HepG2 (cell line): ENCODE results near the gene APOM. TPM values are rescaled to one million over a fixed set of nuclear protein-coding genes. Genes with fewer than 3 reads are reported as not detected.

ENCODE experiments used
- BORCS8-MEF2B ChIP-seq: sonication (generic); formaldehyde crosslinking; IDR thresholded peaks from 2 replicates; pipeline ENCODE4 v1.8.0; 2022; ENCODE audit warnings: mild to moderate bottlenecking, missing genetic modification reagents
- FOXM1 ChIP-seq: sonication (generic); formaldehyde crosslinking; IDR thresholded peaks from 2 replicates; pipeline ENCODE4 v1.5.0; 2020; ENCODE audit warnings: missing genetic modification reagents
- GABPB1 ChIP-seq: IDR thresholded peaks from 2 replicates; pipeline ENCODE4 v1.6.1; 2016; ENCODE audit warnings: mild to moderate bottlenecking, missing genetic modification reagents, moderate library complexity, missing compliant biosample characterization
- KDM5A ChIP-seq: fragments of 200-600 bp; sonication (generic); IDR thresholded peaks from 2 replicates; pipeline ENCODE4 v1.7.0; 2018; ENCODE audit warnings: antibody characterized with exemption, mild to moderate bottlenecking, low read length, borderline replicate concordance
- MED13 ChIP-seq: sonication (generic); formaldehyde crosslinking; IDR thresholded peaks from 2 replicates; pipeline ENCODE4 v1.5.0; 2020; ENCODE audit warnings: missing genetic modification reagents
- NONO ChIP-seq, 2 experiments: fragments of 450-650 bp in 1 of 2; sonication (generic) in 1 of 2; formaldehyde crosslinking in 1 of 2; IDR thresholded peaks in 1 of 2; conservative IDR thresholded peaks in 1 of 2; 2 replicates each; pipeline versions ENCODE4 v1.6.1 to v1.8.0; 2017 to 2022; ENCODE audit warnings: mild to moderate bottlenecking in 1 of 2, missing genetic modification reagents in 1 of 2, moderate library complexity in 1 of 2
- PAX8 ChIP-seq: sonication (generic); formaldehyde crosslinking; IDR thresholded peaks from 2 replicates; pipeline ENCODE4 v1.8.0; 2022; ENCODE audit warnings: mild to moderate bottlenecking, missing genetic modification reagents, borderline replicate concordance
- PBX3 ChIP-seq: sonication (generic); formaldehyde crosslinking; IDR thresholded peaks from 2 replicates; pipeline ENCODE4 v1.8.1; 2023; ENCODE audit warnings: missing genetic modification reagents, inconsistent platforms, borderline replicate concordance
- THYN1 ChIP-seq: sonication (generic); formaldehyde crosslinking; IDR thresholded peaks from 2 replicates; pipeline ENCODE4 v1.8.1; 2023; ENCODE audit warnings: low read depth, mild to moderate bottlenecking, moderate library complexity, missing genetic modification reagents, borderline replicate concordance
- ZBTB21 ChIP-seq: sonication (generic); formaldehyde crosslinking; IDR thresholded peaks from 2 replicates; pipeline ENCODE4 v1.4.0; 2020; ENCODE audit warnings: missing genetic modification reagents
- ZBTB26 ChIP-seq: IDR thresholded peaks from 2 replicates; pipeline ENCODE4 v1.6.1; 2016; ENCODE audit warnings: missing compliant biosample characterization, missing genetic modification reagents, borderline replicate concordance
- ZNF136 ChIP-seq: sonication (generic); formaldehyde crosslinking; IDR thresholded peaks from 2 replicates; pipeline ENCODE4 v1.8.1; 2022; ENCODE audit warnings: low read depth, mild to moderate bottlenecking, moderate library complexity, missing genetic modification reagents
- ZNF260 ChIP-seq: sonication (generic); formaldehyde crosslinking; IDR thresholded peaks from 2 replicates; pipeline ENCODE4 v1.4.0; 2020; ENCODE audit warnings: missing genetic modification reagents, low read depth, mild to moderate bottlenecking, borderline replicate concordance
- ZNF337 ChIP-seq: sonication (generic); formaldehyde crosslinking; IDR thresholded peaks from 2 replicates; pipeline ENCODE4 v1.5.1; 2020; ENCODE audit warnings: missing genetic modification reagents, low read depth, mild to moderate bottlenecking, borderline replicate concordance
- ZNF773 ChIP-seq: sonication (generic); formaldehyde crosslinking; IDR thresholded peaks from 2 replicates; pipeline ENCODE4 v1.4.0; 2020; ENCODE audit warnings: missing genetic modification reagents, borderline replicate concordance
- ZNF790 ChIP-seq: sonication (generic); formaldehyde crosslinking; IDR thresholded peaks from 2 replicates; pipeline ENCODE4 v1.8.0; 2022; ENCODE audit warnings: missing genetic modification reagents, mild to moderate bottlenecking, borderline replicate concordance
- polyA plus RNA-seq, 8 experiments: library from polyadenylated mRNA; depleted of rRNA in 3 of 8; stranded (reverse) in 7 of 8; unstranded in 1 of 8; fragments of >200 nt; fragmentation: Illumina TruSeq in 4 of 8; extraction: Trizol in 4 of 8; gene quantifications; 2 replicates each; pipeline versions ENCODE4 v1.2.1 to v1.2.3, GENCODE V29; 2011 to 2016; ENCODE audit warnings: low read depth in 4 of 8, missing spikeins in 1 of 8, mixed read lengths in 1 of 8; ENCODE audit not compliant: insufficient read depth in 1 of 8
- total RNA-seq, 5 experiments: library from RNA; depleted of rRNA; stranded (reverse); fragments of >200 nt; fragmentation: Illumina TruSeq; extraction: Trizol; gene quantifications; 2 replicates each; pipeline ENCODE4 v1.2.3, GENCODE V29; 2016; ENCODE audit warnings: low read depth in 1 of 5
- TF ChIP-seq, protein P1 (sequence below): sonication (generic); formaldehyde crosslinking; IDR thresholded peaks from 2 replicates; pipeline ENCODE4 v1.5.1; 2020; ENCODE audit warnings: missing genetic modification reagents, mild to moderate bottlenecking, borderline replicate concordance
- TF ChIP-seq, protein P2 (sequence below): sonication (generic); formaldehyde crosslinking; IDR thresholded peaks from 2 replicates; pipeline ENCODE4 v1.5.0; 2020; ENCODE audit warnings: missing genetic modification reagents
- TF ChIP-seq, protein P3 (sequence below): sonication (generic); formaldehyde crosslinking; IDR thresholded peaks from 2 replicates; pipeline ENCODE4 v1.5.0; 2020; ENCODE audit warnings: missing genetic modification reagents

The APOM gene
- total and polyA plus RNA-seq, 2 of the 13 experiments (the other 11 are each of a cell fraction or from before 2014, with no cell fraction given) = 98.2 to 1,140 TPM

DNA sequence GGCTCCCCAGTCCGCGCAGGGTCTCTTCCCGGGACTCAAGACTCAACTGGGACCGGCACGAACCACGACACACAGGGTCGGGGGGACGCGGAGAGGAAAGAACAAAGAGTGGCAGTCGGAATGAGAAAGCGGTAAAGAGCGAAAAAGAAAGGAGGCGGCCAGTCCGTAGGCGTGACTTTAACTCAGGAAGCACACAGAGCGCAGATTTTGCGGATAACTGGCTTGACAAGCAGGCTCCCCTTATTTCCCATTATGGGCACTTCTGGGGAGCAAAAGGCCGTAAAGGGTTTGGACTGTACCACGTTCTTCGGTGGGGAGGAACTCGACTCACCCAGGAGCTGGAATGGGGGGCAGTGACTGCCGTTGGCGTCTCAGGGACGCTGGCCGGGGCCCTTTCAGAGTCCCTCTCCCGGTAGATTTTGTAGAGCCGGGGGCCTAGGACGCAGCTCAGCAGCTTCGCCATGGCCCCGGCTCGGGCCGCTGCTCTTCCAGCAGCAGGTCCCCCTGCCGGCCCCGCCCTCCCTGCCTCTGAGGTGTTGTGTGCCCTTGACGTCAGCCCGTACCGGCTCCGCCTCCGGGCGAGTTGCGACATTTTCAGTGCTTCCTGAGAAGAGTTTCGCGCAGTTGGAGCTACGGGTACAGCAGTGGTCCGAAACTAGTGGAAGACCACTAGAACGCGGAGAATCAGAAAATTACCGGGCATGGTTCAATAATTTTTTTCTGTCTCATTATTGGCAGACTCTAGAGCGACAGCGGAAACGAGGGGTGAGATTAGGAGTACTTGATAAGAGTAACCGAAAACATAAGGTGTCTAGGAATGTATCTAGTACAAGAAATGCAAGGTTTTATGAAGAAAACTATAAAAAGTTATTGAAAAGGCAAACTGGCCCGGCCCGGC, 47.4 kb downstream of the APOM start, which contains the start of gene ABHD16A (continued):
- TF ChIP-seq PBX3 (CRISPR knock-in tag) (no peak; the same call in 1 of the 2 replicates), ZBTB26 (CRISPR knock-in tag) (peak; percentile 40; the same call in 1 of the 2 replicates), ZNF260 (CRISPR knock-in tag) (no peak), ZNF773 (CRISPR knock-in tag) (no peak), ZNF337 (CRISPR knock-in tag) (no peak), GABPB1 (peak; percentile 87), FOXM1 (no peak), MED13 (CRISPR knock-in tag) (no peak; the same call in none of the 2 replicates), ZBTB21 (peak; percentile 94), KDM5A (peak; percentile 60), ZNF790 (CRISPR knock-in tag) (no peak), PAX8 (CRISPR knock-in tag) (no peak), ZNF136 (CRISPR knock-in tag) (peak; percentile 77; the same call in 1 of the 2 replicates), NONO (IDR thresholded peaks at IDR 0.05) (no peak), NONO (CRISPR knock-in tag; conservative IDR thresholded peaks at IDR 0.05) (peak; percentile 94), BORCS8-MEF2B (peak; percentile 88), THYN1 (CRISPR knock-in tag) (no peak)
- TF ChIP-seq, protein P1, sequence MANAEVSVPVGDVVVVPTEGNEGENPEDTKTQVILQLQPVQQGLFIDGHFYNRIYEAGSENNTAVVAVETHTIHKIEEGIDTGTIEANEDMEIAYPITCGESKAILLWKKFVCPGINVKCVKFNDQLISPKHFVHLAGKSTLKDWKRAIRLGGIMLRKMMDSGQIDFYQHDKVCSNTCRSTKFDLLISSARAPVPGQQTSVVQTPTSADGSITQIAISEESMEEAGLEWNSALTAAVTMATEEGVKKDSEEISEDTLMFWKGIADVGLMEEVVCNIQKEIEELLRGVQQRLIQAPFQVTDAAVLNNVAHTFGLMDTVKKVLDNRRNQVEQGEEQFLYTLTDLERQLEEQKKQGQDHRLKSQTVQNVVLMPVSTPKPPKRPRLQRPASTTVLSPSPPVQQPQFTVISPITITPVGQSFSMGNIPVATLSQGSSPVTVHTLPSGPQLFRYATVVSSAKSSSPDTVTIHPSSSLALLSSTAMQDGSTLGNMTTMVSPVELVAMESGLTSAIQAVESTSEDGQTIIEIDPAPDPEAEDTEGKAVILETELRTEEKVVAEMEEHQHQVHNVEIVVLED (CRISPR knock-in tag) = peak; percentile 79
- TF ChIP-seq, protein P2, sequence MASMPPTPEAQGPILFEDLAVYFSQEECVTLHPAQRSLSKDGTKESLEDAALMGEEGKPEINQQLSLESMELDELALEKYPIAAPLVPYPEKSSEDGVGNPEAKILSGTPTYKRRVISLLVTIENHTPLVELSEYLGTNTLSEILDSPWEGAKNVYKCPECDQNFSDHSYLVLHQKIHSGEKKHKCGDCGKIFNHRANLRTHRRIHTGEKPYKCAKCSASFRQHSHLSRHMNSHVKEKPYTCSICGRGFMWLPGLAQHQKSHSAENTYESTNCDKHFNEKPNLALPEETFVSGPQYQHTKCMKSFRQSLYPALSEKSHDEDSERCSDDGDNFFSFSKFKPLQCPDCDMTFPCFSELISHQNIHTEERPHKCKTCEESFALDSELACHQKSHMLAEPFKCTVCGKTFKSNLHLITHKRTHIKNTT (CRISPR knock-in tag) = no peak
- TF ChIP-seq, protein P3, sequence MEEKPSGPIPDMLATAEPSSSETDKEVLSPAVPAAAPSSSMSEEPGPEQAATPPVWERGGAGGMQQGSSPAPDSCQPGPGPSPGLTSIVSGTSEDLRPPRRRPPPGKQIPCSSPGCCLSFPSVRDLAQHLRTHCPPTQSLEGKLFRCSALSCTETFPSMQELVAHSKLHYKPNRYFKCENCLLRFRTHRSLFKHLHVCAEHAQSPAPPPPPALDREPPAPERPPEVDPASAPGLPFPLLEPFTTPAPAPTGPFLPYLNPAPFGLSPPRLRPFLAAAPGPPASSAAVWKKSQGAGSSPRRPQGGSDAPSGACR = peak; percentile 66; the same call in 1 of the 2 replicates
